Limb (tissue), 2 donors: Measurements from ENCODE around the gene CFAP73.
"Not testable (repeated sequence)": the region's sequence is repeated elsewhere in the genome, so short reads cannot be mapped to it uniquely, and the experiment has no call there.

Source experiments
- DNase-seq, 2 donors: peaks; one replicate each; pipeline ENCODE4 v3.0.0-alpha.2; 2016; ENCODE audit errors: extremely low spot score in 2 of 2

Gene CFAP73

GRCh38 chr12:113186666-113187325, 37.3 kb downstream of the CFAP73 start:
- DNase-seq: no peak

DNA sequence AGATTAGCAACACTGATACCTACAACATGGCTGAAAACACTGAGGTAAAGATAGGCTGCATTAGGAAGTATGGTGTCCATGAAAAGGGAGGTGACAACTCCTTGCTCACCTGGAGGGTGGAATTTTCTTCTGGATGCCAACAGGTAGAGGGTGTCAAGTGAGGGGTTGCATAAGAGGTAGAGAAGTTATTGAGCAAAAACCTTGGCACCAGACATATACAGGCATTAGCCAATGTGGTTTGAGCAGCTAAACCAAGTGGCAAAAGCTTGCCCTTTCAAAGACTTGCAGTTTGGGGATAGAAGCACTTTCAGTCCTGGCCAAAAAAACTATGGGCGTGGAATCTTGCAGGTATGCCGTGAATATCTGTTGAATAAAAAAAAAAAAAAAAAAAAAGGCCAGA, 39.8 kb downstream of the CFAP73 start:
- no peak for DNase-seq

DNA sequence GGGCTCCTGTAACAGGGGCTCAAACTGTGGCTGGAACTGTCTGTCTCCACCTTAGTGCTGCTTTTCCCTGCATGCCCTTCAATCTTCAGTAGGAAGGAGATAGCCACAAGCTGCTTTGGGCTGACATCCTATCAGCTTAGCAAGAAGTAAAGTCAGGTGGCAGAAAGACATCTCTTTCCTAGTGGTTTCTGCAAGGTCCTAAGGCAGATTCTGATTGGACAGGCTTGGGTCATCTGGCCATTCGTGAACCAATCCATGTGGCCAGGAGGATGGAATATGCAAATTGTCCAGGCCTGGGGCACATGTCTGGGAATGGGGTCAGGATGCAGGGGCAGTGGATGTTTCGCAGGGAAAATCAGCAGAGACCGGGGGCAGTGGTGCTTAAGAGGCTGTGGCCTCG, 41.2 kb downstream of the CFAP73 start:
- DNase-seq: no peak

DNA sequence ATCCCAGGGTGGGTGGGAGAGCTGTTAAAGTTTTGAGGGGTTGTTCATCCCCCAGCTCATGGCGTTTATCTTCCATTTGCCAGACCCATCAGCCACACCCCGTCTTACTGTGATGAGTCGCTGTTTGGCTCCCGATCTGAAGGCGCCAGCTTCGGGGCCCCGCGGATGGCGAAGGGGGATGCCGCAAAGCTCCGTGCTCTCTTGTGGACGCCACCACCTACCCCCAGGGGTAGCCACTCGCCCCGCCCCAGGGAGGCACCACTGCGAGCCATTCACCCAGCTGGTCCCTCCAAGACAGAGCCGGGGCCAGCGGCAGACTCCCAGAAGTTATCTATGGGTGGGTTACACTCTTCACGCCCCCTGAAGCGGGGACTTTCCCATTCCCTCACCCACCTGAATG, 41.7 kb downstream of the CFAP73 start:
- DNase-seq: no peak

GRCh38 chr12:113194971-113195391, 45.5 kb downstream of the CFAP73 start:
- DNase-seq: no peak

DNA sequence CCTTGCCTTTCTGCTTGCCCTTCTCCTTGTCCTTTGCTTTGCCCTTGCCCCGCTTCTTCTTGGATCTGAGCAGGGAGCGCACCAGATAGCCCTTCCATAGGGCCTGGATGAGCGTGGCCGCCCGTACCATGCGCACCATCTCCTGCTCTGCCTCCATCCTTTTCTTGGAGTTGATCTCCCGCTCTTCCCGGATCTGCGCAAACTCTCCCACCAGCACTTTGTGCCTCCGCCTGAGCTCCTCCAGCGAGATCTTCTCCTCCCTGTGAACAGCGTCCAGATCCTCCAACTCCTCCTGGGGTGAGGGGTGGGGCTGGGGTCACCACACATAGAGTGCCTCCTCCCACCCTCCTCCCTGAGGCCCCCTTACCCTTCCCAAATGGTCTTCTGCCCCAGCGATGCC, 46.1 kb downstream of the CFAP73 start:
- no peak for DNase-seq

DNA sequence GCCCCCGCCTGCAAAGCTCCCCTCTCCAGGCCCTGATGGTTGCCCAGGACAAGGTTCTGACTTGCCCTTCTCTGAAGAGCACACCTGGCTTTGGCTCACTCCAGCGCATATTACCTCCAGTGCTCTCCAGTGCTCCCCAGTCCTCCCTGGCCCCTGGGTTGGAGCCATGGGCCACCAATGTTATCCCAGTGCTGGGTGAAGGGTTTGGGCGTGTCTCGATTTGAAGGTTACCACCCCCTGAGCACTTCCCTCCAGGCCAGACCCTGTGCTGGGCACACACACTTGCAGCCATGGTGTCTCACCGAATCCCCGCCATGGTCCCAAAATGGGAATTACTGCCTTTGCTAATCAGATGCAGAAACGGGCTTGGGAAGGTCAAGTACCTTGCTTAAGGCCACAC, 47.1 kb downstream of the CFAP73 start:
- no peak for DNase-seq

GRCh38 chr12:113196990-113197389, 47.5 kb downstream of the CFAP73 start:
- peak; percentile 50 to 58 for DNase-seq

- no peak for DNase-seq
Observed at GRCh38 chr12:113197518-113198077, 48.1 kb downstream of the CFAP73 start.

DNA sequence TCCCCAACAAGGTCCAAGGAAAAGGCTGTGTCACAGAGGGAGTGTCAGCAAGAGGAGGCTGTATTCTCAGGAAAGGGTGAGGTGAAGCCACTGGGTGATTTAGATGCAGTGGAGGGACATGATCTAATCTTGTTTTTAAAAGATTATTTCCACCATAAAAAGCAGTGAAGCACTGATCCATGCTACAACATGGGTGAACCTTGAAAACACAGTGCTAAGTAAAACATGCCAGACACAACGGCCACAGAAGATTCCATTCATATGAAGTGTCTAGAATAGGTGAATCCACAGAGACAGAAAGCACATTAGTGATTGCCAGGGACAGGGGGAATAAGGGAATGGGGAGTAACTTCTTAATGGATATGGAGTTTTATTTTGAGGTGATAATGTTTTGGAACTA, 48.8 kb downstream of the CFAP73 start:
- DNase-seq: no peak

GRCh38 chr12:113200021-113200797, 50.7 kb downstream of the CFAP73 start:
- DNase-seq: no peak

- DNase-seq: no peak
Observed at GRCh38 chr12:113201187-113202177, 52.0 kb downstream of the CFAP73 start.

- DNase-seq: no peak
Observed at GRCh38 chr12:113202300-113203075, 53.0 kb downstream of the CFAP73 start.

DNA sequence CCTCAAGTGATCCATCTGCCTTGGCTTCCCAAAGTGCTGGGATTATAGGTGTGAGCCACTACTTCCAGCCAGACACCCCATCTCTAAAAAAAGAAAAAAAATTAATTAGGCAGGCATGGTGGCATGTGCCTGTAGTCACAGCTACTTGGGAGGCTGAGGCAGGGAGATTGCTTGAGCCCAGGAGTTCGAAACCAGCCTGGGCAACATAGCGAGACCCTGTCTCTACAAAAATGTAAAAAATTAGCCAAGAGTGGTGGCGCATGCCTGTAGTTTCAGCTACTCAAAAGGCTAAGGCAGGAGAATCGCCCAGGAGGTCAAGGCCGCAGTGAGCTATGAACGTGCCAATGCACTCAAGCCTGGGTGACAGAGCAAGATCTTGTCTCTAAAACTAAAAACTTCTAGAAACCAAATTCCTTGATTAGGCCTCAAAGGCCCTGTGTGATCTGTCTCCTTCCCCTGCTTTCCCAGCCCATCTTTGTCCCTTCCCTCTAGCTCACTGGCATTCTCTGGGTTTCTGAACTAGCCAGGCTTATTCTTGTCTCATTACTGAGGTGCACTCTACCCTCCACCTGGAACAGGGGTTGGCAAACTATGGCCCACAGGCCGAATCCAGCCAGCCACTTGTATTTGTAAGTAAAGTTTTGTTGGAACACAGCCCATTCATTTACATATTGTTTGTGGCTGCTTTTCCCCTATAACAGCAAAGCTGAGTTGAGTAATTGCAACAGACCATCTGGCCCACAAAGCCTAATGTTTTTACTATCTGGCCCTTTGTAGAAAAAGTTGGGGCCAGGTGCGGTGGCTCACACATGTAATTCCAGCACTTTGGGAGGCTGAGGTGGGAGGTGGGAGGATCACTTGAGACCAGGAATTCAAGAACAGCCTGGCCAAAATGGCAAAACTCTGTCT, 54.6 kb downstream of the CFAP73 start:
- DNase-seq: no peak

GRCh38 chr12:113204804-113205203, 55.3 kb downstream of the CFAP73 start:
- no peak for DNase-seq

DNA sequence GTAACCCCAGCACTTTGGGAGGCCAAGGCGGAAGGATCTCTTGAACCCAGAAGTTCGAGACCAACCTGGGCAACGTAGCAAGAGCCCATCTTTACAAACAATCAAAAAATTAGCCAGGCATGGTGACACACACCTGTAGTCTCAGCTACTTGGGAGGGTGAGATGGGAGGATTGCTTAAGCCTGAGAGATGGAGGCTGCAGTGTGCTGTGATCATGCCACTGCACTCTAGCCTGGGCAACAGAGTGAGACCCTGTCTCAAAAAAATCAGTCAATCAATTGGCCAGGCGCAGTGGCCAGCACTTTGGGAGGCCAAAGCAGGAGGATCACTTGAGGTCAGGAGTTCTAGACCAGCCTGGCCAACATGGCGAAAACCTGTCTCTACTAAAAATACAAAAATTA, 57.3 kb downstream of the CFAP73 start:
- DNase-seq: not testable (repeated sequence)

GRCh38 chr12:113207613-113208040, 58.1 kb downstream of the CFAP73 start:
- no peak for DNase-seq

- no peak for DNase-seq
Observed at GRCh38 chr12:113208041-113208934, 58.8 kb downstream of the CFAP73 start.
